ENCODE data around the gene LZTS2.

The LZTS2 gene

DNA sequence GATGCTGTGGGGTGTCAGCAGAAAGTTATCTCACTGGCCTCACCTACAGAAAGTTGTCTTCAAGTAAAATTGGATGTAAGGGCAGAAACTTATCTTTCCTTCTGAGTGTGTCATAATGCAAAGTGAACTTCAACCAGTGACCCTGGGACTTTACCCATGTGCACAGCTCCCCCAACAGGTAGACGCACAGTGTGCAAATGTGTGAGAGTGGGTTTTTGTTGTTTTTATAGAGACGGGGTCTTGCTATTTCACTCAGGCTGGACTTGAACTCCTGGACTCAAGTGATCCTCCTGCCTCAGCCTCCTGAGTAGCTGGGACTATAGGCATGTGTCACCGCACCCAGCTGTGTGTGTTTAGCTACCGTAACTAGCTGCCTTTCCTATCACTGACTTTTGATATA, 55.8 kb downstream of the LZTS2 start:
- no peak for DNase-seq (ENCODE audit: low read depth)

GRCh38 chr10:101056365-101057151, 57.0 kb downstream of the LZTS2 start:
- DNase-seq (ENCODE audit: low read depth) = no peak

All from GM04504 (cell line).